HCT116 (cell line): Measurements from ENCODE around the gene TBC1D1. TPM values are rescaled to one million over a fixed set of nuclear protein-coding genes. Genes with fewer than 3 reads are reported as not detected.

Source experiments
- ATAC-seq: fragments of 200-7000 bp; cut with Tn5 transposase; 2 replicates; pipeline ENCODE4 v1.9.1; 2020; ENCODE audit warnings: mild to moderate bottlenecking, moderate library complexity
- BruUV-seq: library from RNA; stranded (reverse); fragments of 400-500 nt; replicated peaks from 2 replicates; lab custom pipeline; 2021; lab: Mats Ljungman, UMichigan
- CTCF ChIA-PET: fragments of 300-600 bp; sonication (Branson Sonifier 250); formaldehyde crosslinking; loops from one replicate; lab custom pipeline; 2021; ENCODE audit warnings: antibody characterized with exemption; lab: Charles Lee
- POLR2A ChIA-PET: fragments of 300-600, 350-600 bp; sonication (Branson Sonifier 250); formaldehyde crosslinking; loops from one replicate; lab custom pipeline; 2021; ENCODE audit warnings: antibody characterized with exemption; lab: Charles Lee
- RAD21 ChIA-PET, 2 experiments: fragments of 300-600 bp; sonication (Branson Sonifier 250); formaldehyde crosslinking; loops; one replicate each; lab custom pipeline; 2023; ENCODE audit warnings: low total read pairs in 2 of 2; ENCODE audit not compliant: uncharacterized antibody in 2 of 2, unreplicated experiment in 2 of 2, low non-redundant PET in 1 of 2; lab: Charles Lee
- DNase-seq: peaks from one replicate; pipeline ENCODE4 v3.0.0-alpha.2; 2010; ENCODE audit warnings: low read depth, low spot score
- H2AFZ ChIP-seq: fragments of 200-600 bp; shearing (Covaris generic), sonication (generic); 2 replicates; pipeline ENCODE4 v1.6.1; 2017; ENCODE audit warnings: low read depth, mixed run types, mixed read lengths, antibody characterized with exemption, low read length; ENCODE audit not compliant: poor library complexity, severe bottlenecking
- H3K27ac ChIP-seq: 2 replicates; pipeline ENCODE4 v1.5.1; 2012; ENCODE audit warnings: low read depth, low read length
- H3K27me3 ChIP-seq: fragments of 200-600 bp; sonication (generic); 2 replicates; pipeline ENCODE4 v1.6.1; 2016; ENCODE audit warnings: mixed run types, low read length, mixed read lengths; ENCODE audit not compliant: insufficient read depth
- H3K36me3 ChIP-seq, 2 experiments: fragments of 200-500 bp in 1 of 2; fragments of 200-600 bp in 1 of 2; sonication (Bioruptor generic) in 1 of 2; sonication (generic) in 1 of 2; 2 replicates each; pipeline versions ENCODE4 v1.5.1 to v1.6.1; 2014 to 2016; ENCODE audit warnings: low read length in 2 of 2, inconsistent platforms in 1 of 2, mixed read lengths in 1 of 2, mixed run types in 1 of 2; ENCODE audit not compliant: insufficient read depth in 2 of 2, control insufficient read depth in 1 of 2
- H3K4me1 ChIP-seq, 2 experiments: fragments of 200-600 bp in 1 of 2; sonication (generic) in 1 of 2; 2 replicates each; pipeline versions ENCODE4 v1.5.1 to v1.6.1; 2012 to 2017; ENCODE audit warnings: low read length in 2 of 2, inconsistent platforms in 1 of 2, mild to moderate bottlenecking in 1 of 2, mixed read lengths in 1 of 2, mixed run types in 1 of 2, moderate library complexity in 1 of 2; ENCODE audit not compliant: insufficient read depth in 2 of 2, control insufficient read depth in 1 of 2
- H3K4me2 ChIP-seq: fragments of 200-600 bp; sonication (generic); 2 replicates; pipeline ENCODE4 v1.6.1; 2017; ENCODE audit warnings: mixed run types, low read length, mixed read lengths
- H3K4me3 ChIP-seq, 2 experiments: fragments of 200-600 bp in 1 of 2; sonication (generic) in 1 of 2; replicated peaks in 1 of 2; 2 replicates each; pipeline ENCODE4 v1.5.1; 2011 to 2016; ENCODE audit warnings: low read length in 2 of 2, control low read depth in 1 of 2, low read depth in 1 of 2, mild to moderate bottlenecking in 1 of 2, mixed read lengths in 1 of 2, mixed run types in 1 of 2
- H3K79me2 ChIP-seq: fragments of 200-600 bp; sonication (generic); 2 replicates; pipeline ENCODE4 v1.6.1; 2017; ENCODE audit warnings: mild to moderate bottlenecking, mixed run types, low read length, moderate library complexity, mixed read lengths; ENCODE audit not compliant: insufficient read depth
- H3K9ac ChIP-seq: fragments of 200-600 bp; sonication (generic); 2 replicates; pipeline ENCODE4 v1.6.1; 2016; ENCODE audit warnings: low read length, mixed read lengths
- H3K9me2 ChIP-seq: fragments of 200-600 bp; sonication (generic), shearing (Covaris generic); 2 replicates; pipeline ENCODE4 v1.6.1; 2017; ENCODE audit warnings: mixed run types, mild to moderate bottlenecking, moderate library complexity; ENCODE audit not compliant: insufficient read depth
- H3K9me3 ChIP-seq, 2 experiments: fragments of 200-500 bp in 1 of 2; fragments of 200-600 bp in 1 of 2; sonication (Bioruptor generic) in 1 of 2; sonication (generic) in 1 of 2; 2 replicates each; pipeline ENCODE4 v1.6.1; 2014 to 2017; ENCODE audit warnings: low read length in 2 of 2, mixed read lengths in 2 of 2, inconsistent platforms in 1 of 2, low read depth in 1 of 2, mild to moderate bottlenecking in 1 of 2, mixed run types in 1 of 2, moderate library complexity in 1 of 2; ENCODE audit not compliant: control insufficient read depth in 1 of 2, insufficient read depth in 1 of 2
- H4K20me1 ChIP-seq: fragments of 200-600 bp; sonication (generic), shearing (Covaris generic); 2 replicates; pipeline ENCODE4 v1.6.1; 2017; ENCODE audit warnings: mixed run types, mild to moderate bottlenecking, moderate library complexity; ENCODE audit not compliant: insufficient read depth
- ATF3 ChIP-seq: IDR thresholded peaks from 2 replicates; pipeline ENCODE4 v1.6.1; 2012
- CTCF ChIP-seq, 3 experiments: fragments of 200-600 bp in 1 of 3; sonication (generic) in 1 of 3; IDR thresholded peaks in 2 of 3; conservative IDR thresholded peaks in 1 of 3; 2 replicates each; pipeline ENCODE4 v1.5.1; 2012 to 2017; ENCODE audit warnings: low read depth in 2 of 3, low read length in 2 of 3, antibody characterized with exemption in 1 of 3, borderline replicate concordance in 1 of 3, control low read depth in 1 of 3, mild to moderate bottlenecking in 1 of 3, mixed read lengths in 1 of 3, mixed run types in 1 of 3, moderate library complexity in 1 of 3; ENCODE audit not compliant: insufficient read depth in 1 of 3
- EGR1 ChIP-seq: IDR thresholded peaks from 2 replicates; pipeline ENCODE4 v1.6.1; 2012; ENCODE audit warnings: low read depth
- ELF1 ChIP-seq: IDR thresholded peaks from 2 replicates; pipeline ENCODE4 v1.6.1; 2012; ENCODE audit warnings: low read depth, borderline replicate concordance
- EZH2phosphoT487 ChIP-seq: fragments of 200-600 bp; IDR thresholded peaks from 2 replicates; pipeline ENCODE4 v1.6.1; 2018; ENCODE audit warnings: antibody characterized with exemption, borderline replicate concordance
- FOSL1 ChIP-seq: IDR thresholded peaks from 2 replicates; pipeline ENCODE4 v1.6.1; 2012; ENCODE audit warnings: low read depth
- JUND ChIP-seq: IDR thresholded peaks from 2 replicates; pipeline ENCODE4 v1.6.1; 2012
- POLR2A ChIP-seq: IDR thresholded peaks from 2 replicates; pipeline ENCODE4 v1.7.0; 2011; ENCODE audit warnings: borderline replicate concordance; ENCODE audit not compliant: insufficient read depth, insufficient read length; ENCODE audit errors: extremely low read depth
- POLR2AphosphoS5 ChIP-seq: IDR thresholded peaks from 2 replicates; pipeline ENCODE4 v1.6.1; 2011; ENCODE audit warnings: mild to moderate bottlenecking, low read depth, low read length, moderate library complexity
- RAD21 ChIP-seq: IDR thresholded peaks from 2 replicates; pipeline ENCODE4 v1.6.1; 2012; ENCODE audit warnings: low read depth, mild to moderate bottlenecking
- SP1 ChIP-seq: IDR thresholded peaks from 2 replicates; pipeline ENCODE4 v1.6.1; 2012; ENCODE audit warnings: low read depth
- TCF7L2 ChIP-seq: IDR thresholded peaks from 2 replicates; pipeline ENCODE4 v1.7.0; 2011; ENCODE audit warnings: borderline replicate concordance, inconsistent platforms; ENCODE audit not compliant: insufficient read depth, insufficient read length; ENCODE audit errors: extremely low read depth
- ZFX ChIP-seq: fragments of 450-650 bp; IDR thresholded peaks from 2 replicates; pipeline ENCODE4 v1.6.1; 2017
- intact Hi-C: fragments of 100-400 bp; cut with micrococcal nuclease; formaldehyde crosslinking; loops from 2 replicates; pipeline ENCODE4 v1.10.0; 2022
- total RNA-seq: library from RNA; stranded (reverse); gene quantifications from one replicate; pipeline ENCODE4 v1.2.1, GENCODE V29; 2021; ENCODE audit not compliant: unreplicated experiment

Gene TBC1D1
- total RNA-seq, 1 experiment from 2014 or later: 82.7 TPM

- 0 out of 2 replicates have a peak, but pooled peaks have one; percentile 5 for TF ChIP-seq RAD21
- no peak for TF ChIP-seq EZH2phosphoT487
- POLR2A ChIA-PET: no interaction called here
- no peak overlapping the region for H2AFZ ChIP-seq
- no peaks in the 10 kb centered on the region for H4K20me1 ChIP-seq
- peaks cover 0 to 2% of the 10 kb centered on the region in 2 experiments; a peak in 1 of 4 replicates for H3K4me1 ChIP-seq
- ATAC-seq: peak; percentile 44
- RAD21 ChIA-PET: no interaction called here
- DNase-seq: no peak
- no peaks in the 10 kb centered on the region for H3K27me3 ChIP-seq
- H3K79me2 ChIP-seq: no peaks in the 10 kb centered on the region
- intact Hi-C loops: no loop called here
- H3K9ac ChIP-seq: no peak overlapping the region
- H3K9me3 ChIP-seq: no peaks in the 10 kb centered on the region
- H3K9me2 ChIP-seq: no peaks in the 10 kb centered on the region
- no peak overlapping the region for H3K4me2 ChIP-seq
- H3K27ac ChIP-seq: no peak overlapping the region
- no TSS peak for BruUV-seq
- CTCF ChIA-PET: interaction anchor here (1.2 kb wide), 1 partner anchor 107 kb away, joined by 3 read pairs; no protein-coding TSS in a partner anchor
- H3K4me3 ChIP-seq: no peak overlapping the region
- H3K36me3 ChIP-seq: peaks cover 5 to 14% of the 10 kb centered on the region in 2 experiments; a peak in 1 of 4 replicates
Observed at GRCh38 chr4:38055566-38055965, 164.7 kb downstream of the TBC1D1 start.

GRCh38 chr4:38056011-38056685, 165.3 kb downstream of the TBC1D1 start:
- POLR2A ChIA-PET: no interaction called here
- no peak overlapping the region for H3K4me2 ChIP-seq
- TF ChIP-seq POLR2AphosphoS5 (no peak), JUND (no peak), CTCF (IDR thresholded peaks at IDR 0.05 in 2 of 3, conservative IDR thresholded peaks at IDR 0.05 in 1 of 3; ENCODE audit: borderline replicate concordance in 1 of 3, insufficient read depth in 1 of 3, low read depth in 2 of 3, low read length in 2 of 3) (no peak), TCF7L2 (no peak), SP1 (no peak), ZFX (no peak), ELF1 (no peak), EGR1 (no peak), ATF3 (no peak), FOSL1 (no peak), POLR2A (no peak)
- TF ChIP-seq, all 23 proteins: peak for 0

More at GRCh38 chr4:38056011-38056685, 165.3 kb downstream of the TBC1D1 start:
- no TSS peak for BruUV-seq
- Histone ChIP-seq H3K79me2 (no peaks in the 10 kb centered on the region), H3K4me3 (no peak overlapping the region), H3K27me3 (no peaks in the 10 kb centered on the region), H2AFZ (no peak overlapping the region), H4K20me1 (no peaks in the 10 kb centered on the region), H3K9me3 (no peaks in the 10 kb centered on the region), H3K9ac (no peak overlapping the region), H3K4me1 (peaks cover 2 to 8% of the 10 kb centered on the region in 2 experiments; a peak in 2 of 4 replicates), H3K9me2 (no peaks in the 10 kb centered on the region), H3K27ac (no peak overlapping the region), H3K36me3 (peaks cover 5 to 14% of the 10 kb centered on the region in 2 experiments; a peak in 1 of 4 replicates)
- ChIA-PET CTCF (no interaction called here), RAD21 (no interaction called here)
- intact Hi-C loops: no loop called here
- ATAC-seq (no peak), DNase-seq (no peak)
